ENCODE data around the gene SMLR1.

Gene SMLR1

GRCh38 chr6:130852844-130853554, 25.8 kb downstream of the SMLR1 start:
- DNase-seq, result no peak

- DNase-seq, result no peak
Observed at GRCh38 chr6:130853555-130854183, 26.5 kb downstream of the SMLR1 start.

- DNase-seq, result no peak
Observed at GRCh38 chr6:130858054-130858453, 30.8 kb downstream of the SMLR1 start.

- DNase-seq, result no peak
Observed at GRCh38 chr6:130858498-130859160, 31.4 kb downstream of the SMLR1 start.

- no peak for DNase-seq
Observed at GRCh38 chr6:130859161-130859867, 32.1 kb downstream of the SMLR1 start.

GRCh38 chr6:130862370-130862769, 35.2 kb downstream of the SMLR1 start:
- DNase-seq, result no peak

GRCh38 chr6:130863415-130864230, 36.4 kb downstream of the SMLR1 start:
- DNase-seq, result no peak

GRCh38 chr6:130864344-130864743, 37.1 kb downstream of the SMLR1 start:
- no peak for DNase-seq

- DNase-seq, result no peak
Observed at GRCh38 chr6:130865793-130866192, 38.6 kb downstream of the SMLR1 start.

- no peak for DNase-seq
Observed at GRCh38 chr6:130869681-130870080, 42.5 kb downstream of the SMLR1 start.

- no peak for DNase-seq
Observed at GRCh38 chr6:130870179-130870880, 43.1 kb downstream of the SMLR1 start.

- DNase-seq, result peak; percentile 71
Observed at GRCh38 chr6:130872250-130873095, 45.3 kb downstream of the SMLR1 start.

- DNase-seq, result no peak
Observed at GRCh38 chr6:130873746-130874145, 46.5 kb downstream of the SMLR1 start.

- no peak for DNase-seq
Observed at GRCh38 chr6:130879826-130880225, 52.6 kb downstream of the SMLR1 start.

GRCh38 chr6:130882370-130882769, 55.2 kb downstream of the SMLR1 start:
- no peak for DNase-seq

- peak; percentile 80 for DNase-seq
Observed at GRCh38 chr6:130885392-130886192, 58.4 kb downstream of the SMLR1 start.
